Body of pancreas (tissue), 4 donors: Measurements from ENCODE around the gene NCAM1. TPM values are rescaled to one million over a fixed set of nuclear protein-coding genes. Genes with fewer than 3 reads are reported as not detected.

Experiments used
- ATAC-seq: fragments of 150-250 bp; one replicate; pipeline ENCODE4 v1.9.1; 2016
- DNase-seq, 4 donors: peaks; one replicate each; pipeline ENCODE4 v3.0.0-alpha.2; 2019
- H3K27ac ChIP-seq, 4 donors: fragments of 200-600 bp; sonication (generic); 1 replicate in 3 of 4; 2 replicates in 1 of 4; pipeline versions ENCODE4 v1.5.1 to v1.6.1; 2016 to 2019; ENCODE audit warnings: mild to moderate bottlenecking in 1 of 4, mixed read lengths in 1 of 4, moderate library complexity in 1 of 4
- H3K27me3 ChIP-seq, 2 donors: fragments of 200-600 bp; sonication (generic); one replicate each; pipeline ENCODE4 v1.6.0; 2016; ENCODE audit warnings: mild to moderate bottlenecking in 1 of 2
- H3K36me3 ChIP-seq, 2 donors: fragments of 200-600 bp; sonication (generic); replicated peaks in 1 of 2; 2 replicates each; pipeline ENCODE4 v1.5.1; 2016; ENCODE audit warnings: low read depth in 2 of 2; ENCODE audit not compliant: insufficient read depth in 1 of 2
- H3K4me1 ChIP-seq: fragments of 200-600 bp; sonication (generic); one replicate; pipeline ENCODE4 v1.6.0; 2016
- H3K4me3 ChIP-seq, 2 donors: fragments of 200-600 bp; sonication (generic); 1 replicate in 1 of 2; 2 replicates in 1 of 2; pipeline ENCODE4 v1.5.1; 2016 to 2019
- H3K9me3 ChIP-seq, 3 donors: fragments of 200-600 bp; sonication (generic); 1 replicate in 2 of 3; 2 replicates in 1 of 3; pipeline ENCODE4 v1.5.1; 2016
- POLR2A ChIP-seq, 3 donors: fragments of 450-650 bp; IDR thresholded peaks; one replicate each; pipeline ENCODE4 v1.6.1; 2016; ENCODE audit warnings: antibody characterized with exemption in 3 of 3, mild to moderate bottlenecking in 2 of 3
- WGBS, 2 donors: methylation state at CpG; one replicate each; pipeline ENCODE4 v1.1.5; 2017; 5-methylcytosine and 5-hydroxymethylcytosine counted together
- intact Hi-C: fragments of 100-400 bp; cut with DNase I; formaldehyde crosslinking; loops from one replicate; pipeline ENCODE4 v1.15.1; 2023
- total RNA-seq, 2 donors: library from RNA; depleted of rRNA; stranded (reverse); fragments of >200 nt; gene quantifications; one replicate each; pipeline ENCODE4 v1.1.0, GENCODE V29; 2016
- TF ChIP-seq, protein P1 (sequence below), 7 experiments: fragments of 450-650 bp in 4 of 7; fragments of 200-600 bp in 3 of 7; sonication (generic) in 3 of 7; IDR thresholded peaks; one replicate each; pipeline ENCODE4 v1.5.1; 2016 to 2019; ENCODE audit warnings: antibody characterized with exemption in 7 of 7

Gene NCAM1
- total RNA-seq, 2 donors from 2014 or later = 10.1 to 26.0 TPM

DNA sequence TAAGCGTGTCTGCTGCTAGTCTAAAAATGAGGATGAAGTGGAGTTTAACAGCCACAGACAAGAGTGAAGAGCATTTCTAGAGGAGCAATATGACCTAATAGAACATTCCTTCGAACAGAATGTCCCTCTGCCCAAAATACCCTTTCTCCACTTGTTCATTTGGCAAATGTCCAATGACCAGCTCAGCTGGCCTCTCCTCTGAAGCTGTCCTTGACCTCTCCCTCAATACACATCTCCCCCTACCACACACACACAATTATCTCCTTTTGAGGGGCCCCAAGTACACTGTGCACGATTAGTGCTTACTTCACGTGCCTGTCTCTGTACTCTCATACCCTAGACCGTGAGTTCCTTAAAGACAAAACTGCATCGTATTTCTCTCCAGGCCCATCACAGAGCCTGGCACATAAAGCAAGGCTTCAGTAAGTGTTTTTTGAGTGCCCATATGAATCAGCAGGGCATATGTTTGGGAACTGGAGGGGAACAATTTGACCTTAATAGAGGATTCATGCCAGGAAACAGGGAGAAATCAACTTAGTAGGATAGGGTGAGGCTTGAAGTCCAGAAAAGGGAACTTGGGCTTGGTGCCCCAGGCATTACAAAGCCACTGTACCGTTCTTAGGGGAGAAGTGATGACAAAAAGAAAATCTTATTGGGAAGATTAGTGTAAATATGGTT is 18.1 kb upstream of the NCAM1 start:
- Histone ChIP-seq H3K27me3 (no peaks in the 10 kb centered on the region), H3K9me3 (no peaks in the 10 kb centered on the region), H3K4me3 (no peak overlapping the region), H3K36me3 (no peaks in the 10 kb centered on the region), H3K4me1 (no peaks in the 10 kb centered on the region), H3K27ac (no peak overlapping the region)
- ATAC-seq = no peak
- 49 to 65% methylated on average over 7 of the region's 7 CpGs for WGBS, 2 donors
- DNase-seq = no peak
- intact Hi-C loops = no loop called here
- TF ChIP-seq, protein P1, sequence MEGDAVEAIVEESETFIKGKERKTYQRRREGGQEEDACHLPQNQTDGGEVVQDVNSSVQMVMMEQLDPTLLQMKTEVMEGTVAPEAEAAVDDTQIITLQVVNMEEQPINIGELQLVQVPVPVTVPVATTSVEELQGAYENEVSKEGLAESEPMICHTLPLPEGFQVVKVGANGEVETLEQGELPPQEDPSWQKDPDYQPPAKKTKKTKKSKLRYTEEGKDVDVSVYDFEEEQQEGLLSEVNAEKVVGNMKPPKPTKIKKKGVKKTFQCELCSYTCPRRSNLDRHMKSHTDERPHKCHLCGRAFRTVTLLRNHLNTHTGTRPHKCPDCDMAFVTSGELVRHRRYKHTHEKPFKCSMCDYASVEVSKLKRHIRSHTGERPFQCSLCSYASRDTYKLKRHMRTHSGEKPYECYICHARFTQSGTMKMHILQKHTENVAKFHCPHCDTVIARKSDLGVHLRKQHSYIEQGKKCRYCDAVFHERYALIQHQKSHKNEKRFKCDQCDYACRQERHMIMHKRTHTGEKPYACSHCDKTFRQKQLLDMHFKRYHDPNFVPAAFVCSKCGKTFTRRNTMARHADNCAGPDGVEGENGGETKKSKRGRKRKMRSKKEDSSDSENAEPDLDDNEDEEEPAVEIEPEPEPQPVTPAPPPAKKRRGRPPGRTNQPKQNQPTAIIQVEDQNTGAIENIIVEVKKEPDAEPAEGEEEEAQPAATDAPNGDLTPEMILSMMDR (IDR thresholded peaks at IDR 0.05) = no peak
- no peak for TF ChIP-seq POLR2A (IDR thresholded peaks at IDR 0.05)

DNA sequence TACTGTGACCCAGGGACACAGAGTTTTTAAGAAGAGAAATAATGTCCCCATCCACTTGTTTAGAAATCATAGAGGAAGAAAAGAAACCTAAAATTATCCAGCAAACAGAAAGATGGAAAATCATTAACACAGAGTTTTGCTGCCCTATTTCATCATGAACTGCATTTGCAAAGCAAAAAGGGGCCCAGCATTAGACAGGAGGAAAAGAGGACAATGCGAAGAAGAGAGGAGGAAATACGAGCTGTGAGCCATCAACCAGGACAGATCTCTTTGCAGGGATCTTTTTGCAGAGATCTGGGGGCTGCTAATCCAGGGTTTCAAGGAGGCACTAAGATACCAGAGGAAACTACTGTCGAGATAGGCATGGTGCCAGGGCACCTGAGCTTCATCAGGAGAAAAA is 14.4 kb upstream of the NCAM1 start:
- DNase-seq (no peak), ATAC-seq (no peak)
- TF ChIP-seq, protein P1 (IDR thresholded peaks at IDR 0.05) = no peak
- no peak for TF ChIP-seq POLR2A (IDR thresholded peaks at IDR 0.05)
- Histone ChIP-seq H3K9me3 (no peaks in the 10 kb centered on the region), H3K4me3 (no peak overlapping the region), H3K36me3 (no peaks in the 10 kb centered on the region), H3K27me3 (no peaks in the 10 kb centered on the region), H3K27ac (no peak overlapping the region), H3K4me1 (no peaks in the 10 kb centered on the region)
- 33 to 56% methylated on average over 3 of the region's 3 CpGs for WGBS, 2 donors
- intact Hi-C loops = no loop called here

DNA sequence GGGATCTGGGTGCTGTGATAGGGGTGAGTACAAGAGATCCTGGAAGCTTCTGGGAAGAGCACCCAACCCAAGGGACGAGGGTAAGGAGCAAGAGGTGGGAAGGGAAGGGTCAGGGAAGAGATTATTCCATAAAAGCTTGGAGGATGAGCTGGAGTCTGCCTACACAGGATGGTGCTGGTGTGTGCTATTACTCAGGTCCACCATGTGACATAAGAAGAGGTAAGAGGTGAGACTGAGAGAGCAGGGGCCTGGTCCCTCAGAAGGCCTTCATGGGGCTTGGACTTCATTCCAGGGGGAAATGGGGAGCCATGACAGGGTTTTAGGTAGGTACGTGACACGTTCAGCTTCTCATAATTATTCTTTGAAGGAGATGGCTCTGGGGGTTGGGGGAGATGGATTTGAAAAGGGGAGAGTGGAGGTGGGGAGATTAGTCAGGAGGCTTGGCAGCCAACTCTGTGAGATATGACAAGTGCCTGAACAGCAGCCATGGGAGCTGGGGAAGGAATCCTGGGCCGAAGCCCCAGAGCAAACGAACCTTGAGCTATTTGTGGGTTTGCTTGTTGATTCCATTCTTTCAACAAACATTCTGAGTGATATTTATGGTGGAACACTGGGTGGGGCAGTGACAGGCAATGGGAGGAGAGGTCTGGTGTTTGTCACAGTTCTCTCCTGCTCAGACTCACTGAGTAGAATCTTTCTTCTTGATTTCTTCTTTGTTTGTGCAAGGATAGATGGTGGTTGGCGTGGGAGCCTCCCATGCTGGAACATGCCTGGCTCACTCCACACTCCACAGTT is 11.2 kb upstream of the NCAM1 start:
- no peak overlapping the region for H3K27ac ChIP-seq
- WGBS, 2 donors = 47 to 51% methylated on average over 6 of the region's 6 CpGs
- intact Hi-C loops = no loop called here
- DNase-seq (no peak), ATAC-seq (no peak)
- no peaks in the 10 kb centered on the region for H3K36me3 ChIP-seq
- no peak overlapping the region for H3K4me3 ChIP-seq
- no peaks in the 10 kb centered on the region for H3K9me3 ChIP-seq
- no peak for TF ChIP-seq POLR2A (IDR thresholded peaks at IDR 0.05)
- TF ChIP-seq, protein P1 (IDR thresholded peaks at IDR 0.05) = no peak
- no peaks in the 10 kb centered on the region for H3K4me1 ChIP-seq
- H3K27me3 ChIP-seq = no peaks in the 10 kb centered on the region

DNA sequence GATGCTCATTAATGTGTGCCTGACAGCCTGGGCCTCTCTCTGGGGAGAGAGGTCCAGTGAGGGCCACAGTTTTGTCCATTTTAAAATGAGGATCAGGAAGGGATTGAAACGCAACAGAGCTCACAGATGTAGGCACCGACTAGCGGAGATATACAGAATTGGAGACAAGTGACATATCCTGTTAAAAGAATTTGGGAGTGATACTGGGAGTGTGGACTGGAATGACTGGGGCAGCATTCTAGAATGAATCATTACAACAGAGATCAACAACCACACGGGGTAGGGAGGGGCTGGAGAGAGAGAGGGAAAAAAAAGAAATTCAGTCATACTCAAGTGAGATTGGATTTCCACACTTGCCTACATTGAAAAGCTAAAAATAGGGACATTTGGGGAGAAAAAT is 2.5 kb upstream of the NCAM1 start:
- peaks cover 0 to 25% of the 10 kb centered on the region in 2 donors for H3K27me3 ChIP-seq
- TF ChIP-seq, protein P1 (IDR thresholded peaks at IDR 0.05) = no peak
- no peak for TF ChIP-seq POLR2A (IDR thresholded peaks at IDR 0.05)
- intact Hi-C loops = no loop called here
- H3K4me3 ChIP-seq = no peak overlapping the region
- peaks cover 30% of the 10 kb centered on the region for H3K4me1 ChIP-seq
- H3K27ac ChIP-seq = no peak overlapping the region
- ATAC-seq (no peak), DNase-seq (no peak)
- H3K36me3 ChIP-seq = no peaks in the 10 kb centered on the region
- WGBS, 2 donors = 30 to 41% methylated on average over 4 of the region's 4 CpGs
- no peaks in the 10 kb centered on the region for H3K9me3 ChIP-seq
